HEK293 (cell line): ENCODE results near the gene JADE3.

Experiments
- CTCF ChIA-PET: fragments of 350-600 bp; formaldehyde crosslinking; extraction: SDS; loops from one replicate; lab custom pipeline; 2021; ENCODE audit warnings: antibody characterized with exemption; lab: Yijun Ruan, JAX
- POLR2A ChIA-PET: fragments of 300-600 bp; formaldehyde crosslinking; extraction: SDS; loops from one replicate; lab custom pipeline; 2020; ENCODE audit warnings: antibody characterized with exemption, inconsistent platforms; lab: Yijun Ruan, JAX
- H3K27ac ChIP-seq: fragments of 200-500 bp; sonication (Bioruptor generic); 2 replicates; pipeline ENCODE4 v1.5.1; 2014; ENCODE audit warnings: low read depth, low read length, control low read depth, inconsistent platforms; ENCODE audit errors: extremely low read depth
- H3K36me3 ChIP-seq, 2 experiments: fragments of 200-500 bp in 1 of 2; sonication (Bioruptor generic) in 1 of 2; 1 replicate in 1 of 2; 2 replicates in 1 of 2; pipeline ENCODE4 v1.5.1; 2014 to 2017; ENCODE audit warnings: inconsistent platforms in 2 of 2, low read length in 2 of 2; ENCODE audit not compliant: control insufficient read depth in 2 of 2, insufficient read depth in 1 of 2
- H3K4me1 ChIP-seq: fragments of 200-500 bp; sonication (Bioruptor generic); 2 replicates; pipeline ENCODE4 v1.5.1; 2014; ENCODE audit warnings: mild to moderate bottlenecking, low read length, inconsistent platforms; ENCODE audit not compliant: control insufficient read depth, insufficient read depth
- H3K4me3 ChIP-seq: 2 replicates; pipeline ENCODE4 v1.5.1; 2011; ENCODE audit warnings: low read depth, mild to moderate bottlenecking, control low read depth, low read length, moderate library complexity
- H3K9me3 ChIP-seq: fragments of 200-500 bp; sonication (Bioruptor generic); 2 replicates; pipeline ENCODE4 v1.5.1; 2014; ENCODE audit warnings: low read depth, low read length, inconsistent platforms; ENCODE audit not compliant: control insufficient read depth, insufficient read depth
- ATF2 ChIP-seq: fragments of 450-650 bp; formaldehyde crosslinking; IDR thresholded peaks from 2 replicates; pipeline ENCODE4 v1.5.1; 2016; ENCODE audit warnings: missing biosample characterization, missing genetic modification characterization, low read depth
- KLF8 ChIP-seq: fragments of 450-650 bp; formaldehyde crosslinking; IDR thresholded peaks from 2 replicates; pipeline ENCODE4 v1.5.1; 2016; ENCODE audit warnings: missing biosample characterization, missing genetic modification characterization
- KLF9 ChIP-seq: fragments of 450-650 bp; formaldehyde crosslinking; IDR thresholded peaks from 2 replicates; pipeline ENCODE4 v1.5.1; 2016; ENCODE audit warnings: missing biosample characterization, missing genetic modification characterization, low read depth
- SP7 ChIP-seq: fragments of 450-650 bp; formaldehyde crosslinking; IDR thresholded peaks from 2 replicates; pipeline ENCODE4 v1.5.1; 2016; ENCODE audit warnings: missing biosample characterization, missing genetic modification characterization
- TRIM28 ChIP-seq: IDR thresholded peaks from 2 replicates; pipeline ENCODE4 v1.6.1; 2011; ENCODE audit warnings: low read length, control low read depth, borderline replicate concordance
- ZBTB20 ChIP-seq: fragments of 450-650 bp; formaldehyde crosslinking; IDR thresholded peaks from 2 replicates; pipeline ENCODE4 v1.5.1; 2016; ENCODE audit warnings: missing biosample characterization, missing genetic modification characterization
- ZBTB8A ChIP-seq: fragments of 450-650 bp; formaldehyde crosslinking; IDR thresholded peaks from 2 replicates; pipeline ENCODE4 v1.5.1; 2016; ENCODE audit warnings: missing biosample characterization, missing genetic modification characterization
- ZFP37 ChIP-seq: fragments of 450-650 bp; formaldehyde crosslinking; IDR thresholded peaks from 2 replicates; pipeline ENCODE4 v1.5.1; 2016; ENCODE audit warnings: missing biosample characterization, missing genetic modification characterization
- ZFP69B ChIP-seq: fragments of 450-650 bp; formaldehyde crosslinking; IDR thresholded peaks from 2 replicates; pipeline ENCODE4 v1.5.1; 2016; ENCODE audit warnings: missing biosample characterization, missing genetic modification characterization
- ZNF10 ChIP-seq: fragments of 450-650 bp; formaldehyde crosslinking; IDR thresholded peaks from 2 replicates; pipeline ENCODE4 v1.5.1; 2017; ENCODE audit warnings: missing biosample characterization, missing genetic modification characterization
- ZNF292 ChIP-seq: fragments of 450-650 bp; formaldehyde crosslinking; IDR thresholded peaks from 2 replicates; pipeline ENCODE4 v1.5.1; 2016; ENCODE audit warnings: low read depth, missing biosample characterization, missing genetic modification characterization, borderline replicate concordance
- ZNF350 ChIP-seq: fragments of 450-650 bp; formaldehyde crosslinking; IDR thresholded peaks from 2 replicates; pipeline ENCODE4 v1.5.0; 2017; ENCODE audit warnings: missing biosample characterization, mild to moderate bottlenecking, missing genetic modification characterization
- ZNF518A ChIP-seq: fragments of 450-650 bp; formaldehyde crosslinking; conservative IDR thresholded peaks from 2 replicates; pipeline ENCODE4 v1.5.1; 2016; ENCODE audit warnings: low read depth, missing biosample characterization, missing genetic modification characterization
- ZNF571 ChIP-seq: fragments of 450-650 bp; formaldehyde crosslinking; IDR thresholded peaks from 2 replicates; pipeline ENCODE4 v1.5.0; 2017; ENCODE audit warnings: missing biosample characterization, missing genetic modification characterization
- TF ChIP-seq, protein P1 (sequence below): fragments of 450-650 bp; formaldehyde crosslinking; conservative IDR thresholded peaks from 2 replicates; pipeline ENCODE4 v1.5.1; 2016; ENCODE audit warnings: low read depth, missing biosample characterization, missing genetic modification characterization
- TF ChIP-seq, protein P2 (sequence below): fragments of 450-650 bp; formaldehyde crosslinking; IDR thresholded peaks from 2 replicates; pipeline ENCODE4 v1.5.1; 2016; ENCODE audit warnings: missing biosample characterization, missing genetic modification characterization
- TF ChIP-seq, protein P3 (sequence below): fragments of 450-650 bp; formaldehyde crosslinking; IDR thresholded peaks from 2 replicates; pipeline ENCODE4 v1.5.1; 2016; ENCODE audit warnings: missing biosample characterization, missing genetic modification characterization

The JADE3 gene

DNA sequence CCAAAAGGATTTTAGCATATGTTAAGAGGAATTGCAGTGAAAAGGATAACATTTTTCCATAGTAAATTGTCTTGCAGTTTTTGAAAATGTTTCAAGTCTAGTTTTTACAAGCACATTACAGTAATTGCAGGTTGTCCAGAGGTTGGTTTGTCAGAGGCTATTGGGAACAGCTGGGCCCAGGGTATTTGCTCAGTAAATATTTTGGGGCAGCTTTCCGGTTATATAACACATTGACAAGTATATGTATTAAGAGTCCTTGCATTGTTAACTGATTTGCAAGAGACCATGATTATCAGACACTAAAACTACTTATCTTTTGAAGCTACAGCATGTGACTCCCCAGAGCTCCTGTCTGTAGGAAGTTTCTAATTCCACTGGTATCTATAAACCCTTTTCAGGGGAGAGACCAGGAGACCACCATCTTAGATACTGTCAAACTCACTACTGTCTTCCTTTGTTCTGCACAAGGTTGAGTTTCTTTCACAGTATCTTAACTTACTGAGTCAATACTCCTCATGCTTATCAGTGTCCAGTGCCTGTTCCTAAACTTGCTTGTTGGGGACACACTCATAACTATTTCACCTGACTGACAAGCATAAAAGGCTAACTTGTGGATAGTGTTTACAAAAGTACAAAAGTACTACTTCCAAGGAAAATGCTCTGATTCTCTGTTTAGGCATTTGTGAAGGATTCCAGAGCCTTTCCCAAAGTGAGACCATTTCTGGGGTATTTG lies 147.1 kb downstream of the JADE3 start (continued):
- no peak for TF ChIP-seq ZNF518A (tag by site-specific recombination)
- TF ChIP-seq, protein P1, sequence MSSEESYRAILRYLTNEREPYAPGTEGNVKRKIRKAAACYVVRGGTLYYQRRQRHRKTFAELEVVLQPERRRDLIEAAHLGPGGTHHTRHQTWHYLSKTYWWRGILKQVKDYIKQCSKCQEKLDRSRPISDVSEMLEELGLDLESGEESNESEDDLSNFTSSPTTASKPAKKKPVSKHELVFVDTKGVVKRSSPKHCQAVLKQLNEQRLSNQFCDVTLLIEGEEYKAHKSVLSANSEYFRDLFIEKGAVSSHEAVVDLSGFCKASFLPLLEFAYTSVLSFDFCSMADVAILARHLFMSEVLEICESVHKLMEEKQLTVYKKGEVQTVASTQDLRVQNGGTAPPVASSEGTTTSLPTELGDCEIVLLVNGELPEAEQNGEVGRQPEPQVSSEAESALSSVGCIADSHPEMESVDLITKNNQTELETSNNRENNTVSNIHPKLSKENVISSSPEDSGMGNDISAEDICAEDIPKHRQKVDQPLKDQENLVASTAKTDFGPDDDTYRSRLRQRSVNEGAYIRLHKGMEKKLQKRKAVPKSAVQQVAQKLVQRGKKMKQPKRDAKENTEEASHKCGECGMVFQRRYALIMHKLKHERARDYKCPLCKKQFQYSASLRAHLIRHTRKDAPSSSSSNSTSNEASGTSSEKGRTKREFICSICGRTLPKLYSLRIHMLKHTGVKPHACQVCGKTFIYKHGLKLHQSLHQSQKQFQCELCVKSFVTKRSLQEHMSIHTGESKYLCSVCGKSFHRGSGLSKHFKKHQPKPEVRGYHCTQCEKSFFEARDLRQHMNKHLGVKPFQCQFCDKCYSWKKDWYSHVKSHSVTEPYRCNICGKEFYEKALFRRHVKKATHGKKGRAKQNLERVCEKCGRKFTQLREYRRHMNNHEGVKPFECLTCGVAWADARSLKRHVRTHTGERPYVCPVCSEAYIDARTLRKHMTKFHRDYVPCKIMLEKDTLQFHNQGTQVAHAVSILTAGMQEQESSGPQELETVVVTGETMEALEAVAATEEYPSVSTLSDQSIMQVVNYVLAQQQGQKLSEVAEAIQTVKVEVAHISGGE (tag by site-specific recombination): no peak
- no peak for TF ChIP-seq ZNF10 (tag by site-specific recombination)
- TF ChIP-seq KLF9 (tag by site-specific recombination): no peak
- TF ChIP-seq ZFP37 (tag by site-specific recombination): no peak
- TF ChIP-seq, protein P2, sequence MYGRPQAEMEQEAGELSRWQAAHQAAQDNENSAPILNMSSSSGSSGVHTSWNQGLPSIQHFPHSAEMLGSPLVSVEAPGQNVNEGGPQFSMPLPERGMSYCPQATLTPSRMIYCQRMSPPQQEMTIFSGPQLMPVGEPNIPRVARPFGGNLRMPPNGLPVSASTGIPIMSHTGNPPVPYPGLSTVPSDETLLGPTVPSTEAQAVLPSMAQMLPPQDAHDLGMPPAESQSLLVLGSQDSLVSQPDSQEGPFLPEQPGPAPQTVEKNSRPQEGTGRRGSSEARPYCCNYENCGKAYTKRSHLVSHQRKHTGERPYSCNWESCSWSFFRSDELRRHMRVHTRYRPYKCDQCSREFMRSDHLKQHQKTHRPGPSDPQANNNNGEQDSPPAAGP (tag by site-specific recombination): no peak
- TF ChIP-seq ZNF292 (tag by site-specific recombination): no peak

DNA sequence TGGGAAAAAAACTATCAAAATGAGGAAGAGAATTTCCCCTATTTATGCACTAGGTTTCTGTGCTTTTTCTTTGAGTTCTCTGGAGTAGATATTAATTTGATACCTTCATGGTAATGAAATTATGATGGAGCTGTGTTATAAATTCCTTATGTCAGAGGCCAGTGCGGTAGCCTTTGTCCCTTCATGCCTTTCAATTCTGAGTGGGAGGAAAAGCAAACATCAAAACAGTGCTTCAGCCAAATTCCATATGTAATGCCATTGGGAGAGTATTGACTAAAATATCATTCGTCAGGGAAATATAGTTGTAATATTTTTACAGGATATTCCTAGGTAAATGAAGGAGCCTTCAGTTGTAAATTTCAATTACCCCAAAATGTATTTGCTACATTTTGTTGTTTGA lies 148.5 kb downstream of the JADE3 start:
- Histone ChIP-seq H3K9me3 (no peaks in the 10 kb centered on the region), H3K27ac (no peak overlapping the region), H3K4me1 (no peaks in the 10 kb centered on the region), H3K36me3 (peaks cover 0 to 22% of the 10 kb centered on the region in 2 experiments; a peak in 1 of 3 replicates), H3K4me3 (no peak overlapping the region)
- no peak for TF ChIP-seq ZBTB20
- TF ChIP-seq, protein P3, sequence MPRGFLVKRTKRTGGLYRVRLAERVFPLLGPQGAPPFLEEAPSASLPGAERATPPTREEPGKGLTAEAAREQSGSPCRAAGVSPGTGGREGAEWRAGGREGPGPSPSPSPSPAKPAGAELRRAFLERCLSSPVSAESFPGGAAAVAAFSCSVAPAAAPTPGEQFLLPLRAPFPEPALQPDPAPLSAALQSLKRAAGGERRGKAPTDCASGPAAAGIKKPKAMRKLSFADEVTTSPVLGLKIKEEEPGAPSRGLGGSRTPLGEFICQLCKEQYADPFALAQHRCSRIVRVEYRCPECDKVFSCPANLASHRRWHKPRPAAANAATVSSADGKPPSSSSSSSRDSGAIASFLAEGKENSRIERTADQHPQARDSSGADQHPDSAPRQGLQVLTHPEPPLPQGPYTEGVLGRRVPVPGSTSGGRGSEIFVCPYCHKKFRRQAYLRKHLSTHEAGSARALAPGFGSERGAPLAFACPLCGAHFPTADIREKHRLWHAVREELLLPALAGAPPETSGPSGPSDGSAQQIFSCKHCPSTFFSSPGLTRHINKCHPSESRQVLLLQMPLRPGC (tag by site-specific recombination): no peak
- TF ChIP-seq, protein P1 (tag by site-specific recombination): no peak
- no peak for TF ChIP-seq ATF2 (tag by site-specific recombination)
- TF ChIP-seq KLF8 (tag by site-specific recombination): no peak
- no peak for TF ChIP-seq ZNF350
- no peak for TF ChIP-seq TRIM28
- no peak for TF ChIP-seq ZFP69B
- TF ChIP-seq ZNF571: no peak
- no peak for TF ChIP-seq SP7 (tag by site-specific recombination)
- no peak for TF ChIP-seq ZBTB8A (tag by site-specific recombination)
- CTCF ChIA-PET: interaction anchor here (0.6 to 1.0 kb wide), 3 partner anchors 323 to 1783 kb away, joined by 3 read pairs; no protein-coding TSS in a partner anchor
- POLR2A ChIA-PET: interaction anchor here (0.6 kb wide), 1 partner anchor 84 kb away, joined by 3 read pairs; the partner anchor contains the start of gene NDUFB11
